HG03159 (cell line): ENCODE data around the gene CFHR1.

Experiments used
- ATAC-seq: cut with Tn5 transposase; IDR thresholded peaks from one replicate; pipeline ENCODE4 v1.9.1; 2021; ENCODE audit warnings: mild to moderate bottlenecking, moderate library complexity; ENCODE audit not compliant: unreplicated experiment

Gene CFHR1

DNA sequence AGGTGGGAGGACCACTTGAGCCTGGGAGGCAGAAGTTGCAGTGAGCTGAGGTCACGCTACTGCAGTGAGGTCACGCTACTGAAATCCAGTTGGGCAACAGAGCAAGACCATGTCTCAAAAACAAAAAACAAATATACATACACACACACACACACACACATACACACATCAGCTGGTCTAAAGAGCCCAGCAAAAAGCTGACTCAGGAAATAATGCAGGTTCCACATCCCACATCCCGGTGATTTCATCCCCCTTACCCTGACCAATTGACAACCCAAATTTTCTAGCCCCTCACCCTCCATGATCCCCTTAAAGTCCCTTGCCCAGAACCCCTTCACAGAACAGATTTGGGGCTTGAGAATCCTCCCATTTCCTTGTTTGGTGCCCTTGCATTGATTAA is 56.4 kb downstream of the CFHR1 start:
- ATAC-seq, result no peak

DNA sequence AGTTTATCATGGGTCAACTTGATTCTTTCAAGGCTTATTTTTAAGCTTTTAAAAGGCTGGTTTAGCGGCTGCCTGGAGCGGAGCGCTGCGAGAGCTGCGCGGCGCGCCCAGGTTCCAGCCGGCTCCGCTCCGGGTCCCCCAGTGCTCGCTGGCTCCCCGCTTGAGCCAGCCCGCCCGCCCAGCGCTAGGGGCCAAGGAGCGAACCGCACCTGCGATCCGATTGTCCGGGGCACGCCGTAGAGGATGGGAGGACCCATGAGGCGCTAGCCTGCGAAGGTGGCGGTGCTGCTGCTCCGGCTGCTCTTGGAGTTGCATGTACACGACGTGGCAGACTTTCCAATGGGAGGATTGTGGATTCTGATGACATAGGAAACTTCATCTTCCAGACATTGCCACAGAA is 58.4 kb downstream of the CFHR1 start:
- ATAC-seq, result no peak
